ENCODE measurements around the gene GPR4. TPM values are rescaled to one million over a fixed set of nuclear protein-coding genes. Genes with fewer than 3 reads are reported as not detected.

The GPR4 gene
- total RNA-seq, 1 donor from 2014 or later = not detected

DNA sequence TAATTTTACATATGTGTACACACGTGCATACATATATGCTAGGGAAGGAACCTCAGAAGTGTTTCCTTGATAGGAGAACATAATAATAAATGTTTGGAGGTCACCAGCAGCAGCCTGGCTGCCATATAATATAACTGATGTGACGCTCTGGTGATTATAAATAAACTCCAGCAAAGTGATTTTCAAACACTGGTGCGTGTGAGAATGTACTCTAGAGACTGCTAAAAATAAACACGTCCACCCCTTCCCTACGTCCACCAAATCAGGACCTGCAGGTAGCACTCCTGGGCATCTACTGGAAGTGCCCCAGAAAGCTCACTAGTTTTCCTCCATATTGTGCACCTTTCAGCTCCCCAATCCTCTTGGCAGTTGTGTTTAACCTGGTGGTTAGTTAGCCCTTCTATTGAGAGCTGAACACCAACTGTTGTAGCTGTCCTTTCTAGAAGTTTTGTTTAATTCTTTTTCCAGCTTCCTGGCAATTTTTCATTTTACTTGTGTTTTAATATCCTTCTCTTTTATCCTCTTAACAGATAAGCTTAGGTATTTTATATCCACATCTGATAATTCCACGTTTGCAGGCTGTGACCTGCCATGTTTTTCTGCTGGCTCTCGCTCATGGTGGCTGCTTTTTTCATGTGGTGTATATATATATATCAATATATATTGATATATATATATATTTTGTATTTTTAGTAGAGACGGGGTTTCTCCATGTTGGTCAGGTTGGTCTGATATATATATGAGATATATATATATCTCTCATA, 30.4 kb downstream of the GPR4 start:
- TF ChIP-seq, protein P1, sequence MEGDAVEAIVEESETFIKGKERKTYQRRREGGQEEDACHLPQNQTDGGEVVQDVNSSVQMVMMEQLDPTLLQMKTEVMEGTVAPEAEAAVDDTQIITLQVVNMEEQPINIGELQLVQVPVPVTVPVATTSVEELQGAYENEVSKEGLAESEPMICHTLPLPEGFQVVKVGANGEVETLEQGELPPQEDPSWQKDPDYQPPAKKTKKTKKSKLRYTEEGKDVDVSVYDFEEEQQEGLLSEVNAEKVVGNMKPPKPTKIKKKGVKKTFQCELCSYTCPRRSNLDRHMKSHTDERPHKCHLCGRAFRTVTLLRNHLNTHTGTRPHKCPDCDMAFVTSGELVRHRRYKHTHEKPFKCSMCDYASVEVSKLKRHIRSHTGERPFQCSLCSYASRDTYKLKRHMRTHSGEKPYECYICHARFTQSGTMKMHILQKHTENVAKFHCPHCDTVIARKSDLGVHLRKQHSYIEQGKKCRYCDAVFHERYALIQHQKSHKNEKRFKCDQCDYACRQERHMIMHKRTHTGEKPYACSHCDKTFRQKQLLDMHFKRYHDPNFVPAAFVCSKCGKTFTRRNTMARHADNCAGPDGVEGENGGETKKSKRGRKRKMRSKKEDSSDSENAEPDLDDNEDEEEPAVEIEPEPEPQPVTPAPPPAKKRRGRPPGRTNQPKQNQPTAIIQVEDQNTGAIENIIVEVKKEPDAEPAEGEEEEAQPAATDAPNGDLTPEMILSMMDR (IDR thresholded peaks at IDR 0.05; ENCODE audit: insufficient read depth, low read length, poor library complexity, severe bottlenecking) = no peak
- DNase-seq (ENCODE audit: low read depth) = no peak
- no peaks in the 10 kb centered on the region for H3K27me3 ChIP-seq (ENCODE audit: control insufficient read depth, insufficient read depth, low read length)
- H3K36me3 ChIP-seq (ENCODE audit: control insufficient read depth, insufficient read depth, low read length) = no peaks in the 10 kb centered on the region
- H3K4me3 ChIP-seq (ENCODE audit: low read depth, low read length) = no peak overlapping the region

DNA sequence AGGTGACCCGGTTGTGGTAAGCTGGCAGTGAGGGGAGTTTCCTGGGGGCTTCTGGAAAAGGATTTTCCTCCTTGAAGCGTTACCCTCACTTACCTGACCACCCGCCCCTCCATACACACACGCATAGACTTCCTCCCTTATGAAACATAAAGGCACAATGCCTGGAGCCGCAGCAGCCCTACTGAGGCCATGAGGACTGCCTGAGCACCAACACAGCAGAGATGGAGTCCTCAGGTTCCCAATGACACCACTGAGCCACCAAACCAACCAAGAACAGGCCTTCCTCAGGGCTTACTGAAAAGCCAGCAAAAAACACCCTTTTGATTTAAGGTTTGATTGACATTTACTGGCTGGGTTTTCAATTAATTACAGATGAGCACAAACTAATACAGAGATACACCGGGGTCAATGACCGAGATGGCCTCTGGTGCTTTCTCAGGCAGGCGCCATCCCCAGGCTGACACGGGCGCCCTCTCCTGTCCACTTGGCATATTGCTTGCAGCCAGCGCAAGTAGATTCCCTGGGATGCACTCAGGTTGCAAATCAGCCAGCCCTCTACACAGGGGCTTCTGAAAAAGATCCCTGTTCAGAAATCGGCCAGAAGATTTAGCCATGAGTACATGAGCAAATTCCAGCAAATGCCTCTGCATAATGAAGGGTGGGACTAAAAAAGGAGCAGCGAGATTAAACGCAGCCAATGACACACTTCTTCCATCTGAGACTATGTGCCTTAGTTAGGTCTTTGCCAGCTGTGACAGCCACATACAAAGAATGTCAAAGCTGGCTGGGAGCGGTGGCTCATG, 32.2 kb downstream of the GPR4 start:
- no peak for DNase-seq (ENCODE audit: low read depth)
- TF ChIP-seq, protein P1 (IDR thresholded peaks at IDR 0.05; ENCODE audit: insufficient read depth, low read length, poor library complexity, severe bottlenecking) = peak; percentile 86
- H3K27me3 ChIP-seq (ENCODE audit: control insufficient read depth, insufficient read depth, low read length) = no peaks in the 10 kb centered on the region
- no peaks in the 10 kb centered on the region for H3K36me3 ChIP-seq (ENCODE audit: control insufficient read depth, insufficient read depth, low read length)
- no peak overlapping the region for H3K4me3 ChIP-seq (ENCODE audit: low read depth, low read length)

DNA sequence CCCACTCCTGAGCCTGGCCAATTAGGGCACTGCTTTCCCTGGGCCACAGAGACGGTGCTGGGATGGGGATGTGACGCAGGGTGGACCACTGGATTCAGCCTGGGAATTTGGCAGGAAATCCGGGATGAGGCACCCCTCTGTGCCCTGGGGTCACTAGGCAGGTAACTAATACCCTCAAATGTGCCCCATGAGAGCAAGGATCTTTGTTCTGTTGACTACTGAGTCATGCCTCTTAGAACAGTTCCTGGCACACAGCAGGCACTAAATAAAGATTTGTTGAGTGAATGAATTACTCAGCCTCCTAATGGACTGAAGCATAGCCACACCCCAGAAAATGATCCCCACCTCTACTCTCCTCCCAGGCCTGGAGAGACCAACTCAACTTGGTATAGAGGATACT, 33.3 kb downstream of the GPR4 start:
- no peak overlapping the region for H3K4me3 ChIP-seq (ENCODE audit: low read depth, low read length)
- no peaks in the 10 kb centered on the region for H3K36me3 ChIP-seq (ENCODE audit: control insufficient read depth, insufficient read depth, low read length)
- DNase-seq (ENCODE audit: low read depth) = peak; percentile 52
- H3K27me3 ChIP-seq (ENCODE audit: control insufficient read depth, insufficient read depth, low read length) = no peaks in the 10 kb centered on the region
- TF ChIP-seq, protein P1 (IDR thresholded peaks at IDR 0.05; ENCODE audit: insufficient read depth, low read length, poor library complexity, severe bottlenecking) = no peak

DNA sequence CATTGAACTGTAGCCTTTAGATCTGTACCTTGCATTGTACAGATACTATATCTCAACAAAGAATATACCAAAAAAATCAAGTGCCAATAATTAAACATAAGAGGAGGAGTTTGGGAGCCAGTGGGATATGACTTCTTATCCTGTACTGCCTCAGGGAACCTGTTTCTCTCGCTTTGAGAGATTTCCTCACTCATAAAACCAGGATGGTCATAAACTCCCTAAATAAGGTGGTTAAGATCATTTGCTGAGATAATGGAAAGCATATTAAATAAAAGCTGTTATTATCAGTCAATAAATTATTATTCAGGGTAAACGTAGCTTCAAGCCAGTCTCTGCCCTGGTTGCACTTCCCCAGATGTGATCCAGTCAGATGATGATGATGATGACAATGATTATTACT, 34.4 kb downstream of the GPR4 start:
- TF ChIP-seq, protein P1 (IDR thresholded peaks at IDR 0.05; ENCODE audit: insufficient read depth, low read length, poor library complexity, severe bottlenecking) = no peak
- no peak for DNase-seq (ENCODE audit: low read depth)
- H3K27me3 ChIP-seq (ENCODE audit: control insufficient read depth, insufficient read depth, low read length) = no peaks in the 10 kb centered on the region
- no peaks in the 10 kb centered on the region for H3K36me3 ChIP-seq (ENCODE audit: control insufficient read depth, insufficient read depth, low read length)
- H3K4me3 ChIP-seq (ENCODE audit: low read depth, low read length) = no peak overlapping the region

DNA sequence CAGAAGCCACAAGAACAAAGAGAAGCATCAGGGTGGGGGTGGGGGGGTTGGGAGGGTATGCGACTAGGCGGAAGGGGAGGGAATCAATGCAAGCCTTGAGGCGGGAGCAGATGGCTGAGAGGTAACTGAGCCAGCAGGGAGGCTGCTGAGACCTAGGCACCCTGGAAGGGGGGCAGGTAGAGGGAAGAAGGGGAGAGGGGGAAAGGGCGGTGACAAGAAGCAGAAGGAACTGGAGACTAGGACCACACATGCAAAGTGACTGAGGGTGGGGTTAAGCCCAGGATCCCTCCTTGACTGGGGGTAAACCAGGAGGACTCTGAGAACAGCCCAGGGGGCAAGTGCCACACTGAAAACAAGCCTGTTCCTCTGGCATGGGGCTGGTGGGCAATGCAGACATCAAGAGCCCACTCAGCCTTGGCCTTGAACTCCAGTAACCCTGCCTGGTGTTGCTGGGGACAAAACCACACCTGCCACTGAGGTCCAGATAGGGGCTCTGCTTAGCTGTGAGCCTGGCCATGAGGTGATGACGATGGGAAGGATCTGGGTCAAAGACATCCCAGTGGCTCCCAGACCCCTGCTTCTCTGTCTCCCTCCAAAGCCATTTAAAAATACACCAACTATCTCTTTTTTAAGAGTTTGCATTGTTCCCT, 37.8 kb downstream of the GPR4 start:
- Histone ChIP-seq H3K4me3 (ENCODE audit: low read depth, low read length) (no peak overlapping the region), H3K36me3 (ENCODE audit: control insufficient read depth, insufficient read depth, low read length) (no peaks in the 10 kb centered on the region), H3K27me3 (ENCODE audit: control insufficient read depth, insufficient read depth, low read length) (no peaks in the 10 kb centered on the region)
- TF ChIP-seq, protein P1 (IDR thresholded peaks at IDR 0.05; ENCODE audit: insufficient read depth, low read length, poor library complexity, severe bottlenecking) = no peak
- DNase-seq (ENCODE audit: low read depth) = no peak

Data from kidney epithelial cell (primary cell).